GM12801 (cell line): ENCODE results near the gene CADPS2.

ENCODE experiments used
- CTCF ChIP-seq: IDR thresholded peaks from one replicate; pipeline ENCODE4 v1.5.1; 2011; ENCODE audit warnings: control low read depth; ENCODE audit not compliant: insufficient read length; ENCODE audit errors: extremely low read depth

The CADPS2 gene

GRCh38 chr7:122605929-122606328 lies 280.3 kb downstream of the CADPS2 start:
- no peak for TF ChIP-seq CTCF

GRCh38 chr7:122604251-122604650 lies 282.0 kb downstream of the CADPS2 start:
- TF ChIP-seq CTCF, result no peak

GRCh38 chr7:122602800-122603199 lies 283.5 kb downstream of the CADPS2 start:
- TF ChIP-seq CTCF, result no peak

- no peak for TF ChIP-seq CTCF
Measured at GRCh38 chr7:122600630-122601029, 285.6 kb downstream of the CADPS2 start.

- no peak for TF ChIP-seq CTCF
Measured at GRCh38 chr7:122600042-122600441, 286.2 kb downstream of the CADPS2 start.

GRCh38 chr7:122597277-122597676 lies 289.0 kb downstream of the CADPS2 start:
- TF ChIP-seq CTCF, result no peak

- no peak for TF ChIP-seq CTCF
Measured at GRCh38 chr7:122595885-122596284, 290.4 kb downstream of the CADPS2 start.

GRCh38 chr7:122588621-122589020 lies 297.6 kb downstream of the CADPS2 start:
- no peak for TF ChIP-seq CTCF
